Omental fat pad (tissue), 4 donors: Measurements from ENCODE around the gene CNPY1. TPM values are rescaled to one million over a fixed set of nuclear protein-coding genes. Genes with fewer than 3 reads are reported as not detected.

Experiments
- ATAC-seq: fragments of 150-250 bp; one replicate; pipeline ENCODE4 v1.9.1; 2016; ENCODE audit warnings: mild to moderate bottlenecking, moderate library complexity; ENCODE audit not compliant: low FRiP score
- DNase-seq: peaks from one replicate; pipeline ENCODE4 v3.0.0-alpha.2; 2019; ENCODE audit warnings: low spot score
- total RNA-seq, 4 donors: library from RNA; depleted of rRNA; stranded (reverse); fragments of >200 nt; gene quantifications; one replicate each; pipeline ENCODE4 v1.1.0, GENCODE V29; 2016
- TF ChIP-seq, protein P1 (sequence below), 3 donors: fragments of 450-650 bp; IDR thresholded peaks; one replicate each; pipeline ENCODE4 v1.5.1; 2016 to 2017; ENCODE audit warnings: antibody characterized with exemption in 3 of 3, mild to moderate bottlenecking in 3 of 3, moderate library complexity in 2 of 3

Gene CNPY1
- total RNA-seq, 4 donors from 2014 or later: not detected

GRCh38 chr7:155515318-155515717, 31.0 kb downstream of the CNPY1 start:
- TF ChIP-seq, protein P1, sequence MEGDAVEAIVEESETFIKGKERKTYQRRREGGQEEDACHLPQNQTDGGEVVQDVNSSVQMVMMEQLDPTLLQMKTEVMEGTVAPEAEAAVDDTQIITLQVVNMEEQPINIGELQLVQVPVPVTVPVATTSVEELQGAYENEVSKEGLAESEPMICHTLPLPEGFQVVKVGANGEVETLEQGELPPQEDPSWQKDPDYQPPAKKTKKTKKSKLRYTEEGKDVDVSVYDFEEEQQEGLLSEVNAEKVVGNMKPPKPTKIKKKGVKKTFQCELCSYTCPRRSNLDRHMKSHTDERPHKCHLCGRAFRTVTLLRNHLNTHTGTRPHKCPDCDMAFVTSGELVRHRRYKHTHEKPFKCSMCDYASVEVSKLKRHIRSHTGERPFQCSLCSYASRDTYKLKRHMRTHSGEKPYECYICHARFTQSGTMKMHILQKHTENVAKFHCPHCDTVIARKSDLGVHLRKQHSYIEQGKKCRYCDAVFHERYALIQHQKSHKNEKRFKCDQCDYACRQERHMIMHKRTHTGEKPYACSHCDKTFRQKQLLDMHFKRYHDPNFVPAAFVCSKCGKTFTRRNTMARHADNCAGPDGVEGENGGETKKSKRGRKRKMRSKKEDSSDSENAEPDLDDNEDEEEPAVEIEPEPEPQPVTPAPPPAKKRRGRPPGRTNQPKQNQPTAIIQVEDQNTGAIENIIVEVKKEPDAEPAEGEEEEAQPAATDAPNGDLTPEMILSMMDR (IDR thresholded peaks at IDR 0.05): no peak
- ATAC-seq: no peak
- DNase-seq: no peak

GRCh38 chr7:155514296-155514695, 32.1 kb downstream of the CNPY1 start:
- ATAC-seq: no peak
- TF ChIP-seq, protein P1 (IDR thresholded peaks at IDR 0.05): no peak
- no peak for DNase-seq

DNA sequence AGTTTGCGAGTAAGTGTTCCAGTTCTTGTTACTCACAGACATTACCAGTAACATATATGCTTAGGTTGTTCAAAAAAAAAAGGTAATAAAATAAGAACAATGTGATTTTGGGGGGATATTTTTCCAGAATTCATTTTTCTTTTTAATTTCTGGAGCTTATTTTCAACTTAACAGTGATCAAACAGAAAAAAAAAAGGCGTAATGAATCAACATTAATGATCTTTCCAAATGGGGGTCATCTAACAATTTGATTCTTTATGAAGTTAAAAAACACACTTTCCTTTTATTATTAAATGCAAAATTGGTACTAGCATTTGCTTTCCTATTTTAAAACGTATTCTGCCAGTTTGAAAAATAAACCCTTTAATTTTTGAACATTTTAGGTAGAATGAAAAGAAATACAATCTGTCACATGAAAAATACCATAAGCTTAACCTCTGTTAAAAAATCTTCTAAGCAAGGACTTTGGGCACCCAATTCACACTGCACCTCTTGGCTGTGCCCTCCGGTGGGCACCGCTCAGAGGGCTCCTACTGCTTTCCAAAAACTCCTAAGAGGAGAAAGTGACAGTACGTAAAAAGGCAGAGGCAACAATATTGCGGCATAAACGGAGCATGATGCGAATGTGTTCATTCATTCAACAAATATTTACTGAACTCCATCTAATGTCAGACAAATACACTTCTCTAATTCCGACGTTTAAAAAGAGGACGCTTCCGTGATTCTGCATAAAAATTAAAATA, 32.6 kb downstream of the CNPY1 start:
- ATAC-seq: no peak
- TF ChIP-seq, protein P1 (IDR thresholded peaks at IDR 0.05): no peak

GRCh38 chr7:155512246-155512887, 34.0 kb downstream of the CNPY1 start:
- DNase-seq (no peak), ATAC-seq (no peak)
- TF ChIP-seq, protein P1 (IDR thresholded peaks at IDR 0.05): no peak

More for the DNA sequence above, 32.6 kb downstream of the CNPY1 start:
- no peak for DNase-seq

DNA sequence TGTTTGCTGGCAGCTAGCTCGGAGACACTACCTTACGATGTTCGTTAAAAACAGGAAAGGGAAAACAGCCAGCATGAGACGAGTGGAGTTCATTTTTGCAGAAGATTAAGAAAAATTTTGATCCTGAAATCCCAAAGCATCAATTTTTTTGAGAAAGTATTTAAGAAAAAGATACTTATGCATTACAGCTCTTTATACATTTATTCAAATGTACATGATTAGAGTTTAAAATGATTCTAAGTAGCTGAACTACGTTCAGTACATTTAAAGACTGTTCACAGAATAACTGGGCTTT, 34.7 kb downstream of the CNPY1 start:
- TF ChIP-seq, protein P1 (IDR thresholded peaks at IDR 0.05): no peak
- no peak for ATAC-seq

DNA sequence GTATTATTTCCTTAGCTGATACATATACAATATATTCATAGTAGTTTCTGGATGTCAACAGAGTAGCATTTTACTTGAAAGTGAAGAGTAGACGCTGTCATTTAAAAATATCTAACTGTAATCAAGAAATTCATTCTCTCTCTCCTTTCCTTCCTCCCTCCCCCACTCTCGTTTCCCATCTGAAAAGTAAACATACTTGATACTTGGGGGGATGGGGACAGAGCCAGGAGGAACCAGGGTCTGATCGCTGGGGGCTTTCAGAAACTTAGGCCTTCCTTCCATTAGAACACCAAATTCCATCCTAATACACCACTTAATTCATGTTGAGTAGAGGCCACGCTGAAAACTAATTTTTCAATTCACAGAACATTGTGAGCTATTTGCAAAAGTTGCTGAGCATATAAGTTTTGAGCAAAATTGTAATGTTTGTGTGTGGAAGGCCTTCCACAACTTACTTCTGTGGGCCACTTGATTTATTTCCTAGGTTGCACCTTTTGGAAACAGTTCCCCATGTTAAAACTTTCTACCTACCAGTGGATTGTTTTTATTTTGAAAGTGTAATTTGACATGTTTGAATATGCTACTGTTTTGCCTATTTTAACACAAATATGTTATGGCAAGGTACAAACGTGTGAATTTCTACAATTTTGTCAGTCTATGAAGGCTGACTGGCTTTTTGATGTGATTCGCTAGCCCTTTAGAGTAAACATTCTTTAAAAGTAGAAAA, 35.2 kb downstream of the CNPY1 start:
- no peak for DNase-seq
- ATAC-seq: no peak
- TF ChIP-seq, protein P1 (IDR thresholded peaks at IDR 0.05): no peak

More for the DNA sequence above, 34.7 kb downstream of the CNPY1 start:
- no peak for DNase-seq
